ENCODE results near the gene RPUSD1.

DNA sequence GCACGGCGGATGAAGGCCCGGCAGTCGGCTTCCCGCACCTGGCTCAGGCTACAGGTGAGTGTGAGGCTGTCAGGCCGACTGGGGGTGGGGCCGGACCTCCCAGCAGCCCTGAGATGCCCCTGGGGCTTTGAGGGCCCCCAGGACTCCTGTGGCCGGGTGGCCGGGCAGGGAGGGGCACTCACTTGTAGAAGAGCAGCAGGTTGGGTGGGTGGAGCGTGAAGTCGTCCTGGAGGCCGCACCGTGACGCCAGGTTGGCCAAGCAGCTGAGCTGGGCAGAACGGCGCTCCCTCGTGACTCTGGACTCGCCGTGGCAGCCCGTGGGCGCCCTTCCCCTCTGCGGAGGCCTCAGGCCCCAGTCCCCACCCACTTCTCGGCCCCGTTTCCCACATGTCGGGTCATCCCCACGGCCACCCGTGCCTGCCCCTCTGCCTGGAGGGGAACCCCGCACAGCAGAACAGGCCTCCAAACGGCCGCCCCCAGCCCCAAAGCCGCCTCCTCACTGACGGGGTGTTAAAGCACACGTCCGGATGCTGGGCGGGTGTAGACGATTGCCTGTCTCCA lies 12.9 kb downstream of the RPUSD1 start:
- TF ChIP-seq POLR2A (IDR thresholded peaks at IDR 0.05), result no peak
- TF ChIP-seq, protein P1, sequence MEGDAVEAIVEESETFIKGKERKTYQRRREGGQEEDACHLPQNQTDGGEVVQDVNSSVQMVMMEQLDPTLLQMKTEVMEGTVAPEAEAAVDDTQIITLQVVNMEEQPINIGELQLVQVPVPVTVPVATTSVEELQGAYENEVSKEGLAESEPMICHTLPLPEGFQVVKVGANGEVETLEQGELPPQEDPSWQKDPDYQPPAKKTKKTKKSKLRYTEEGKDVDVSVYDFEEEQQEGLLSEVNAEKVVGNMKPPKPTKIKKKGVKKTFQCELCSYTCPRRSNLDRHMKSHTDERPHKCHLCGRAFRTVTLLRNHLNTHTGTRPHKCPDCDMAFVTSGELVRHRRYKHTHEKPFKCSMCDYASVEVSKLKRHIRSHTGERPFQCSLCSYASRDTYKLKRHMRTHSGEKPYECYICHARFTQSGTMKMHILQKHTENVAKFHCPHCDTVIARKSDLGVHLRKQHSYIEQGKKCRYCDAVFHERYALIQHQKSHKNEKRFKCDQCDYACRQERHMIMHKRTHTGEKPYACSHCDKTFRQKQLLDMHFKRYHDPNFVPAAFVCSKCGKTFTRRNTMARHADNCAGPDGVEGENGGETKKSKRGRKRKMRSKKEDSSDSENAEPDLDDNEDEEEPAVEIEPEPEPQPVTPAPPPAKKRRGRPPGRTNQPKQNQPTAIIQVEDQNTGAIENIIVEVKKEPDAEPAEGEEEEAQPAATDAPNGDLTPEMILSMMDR (IDR thresholded peaks at IDR 0.05), result no peak
- TF ChIP-seq POLR2AphosphoS5 (IDR thresholded peaks at IDR 0.05), result no peak

All from gastroesophageal sphincter (tissue), 3 donors.